Measurements from ENCODE around the gene HPS3.
"Not testable (repeated sequence)": the region's sequence is repeated elsewhere in the genome, so short reads cannot be mapped to it uniquely, and the experiment has no call there.

Gene HPS3

DNA sequence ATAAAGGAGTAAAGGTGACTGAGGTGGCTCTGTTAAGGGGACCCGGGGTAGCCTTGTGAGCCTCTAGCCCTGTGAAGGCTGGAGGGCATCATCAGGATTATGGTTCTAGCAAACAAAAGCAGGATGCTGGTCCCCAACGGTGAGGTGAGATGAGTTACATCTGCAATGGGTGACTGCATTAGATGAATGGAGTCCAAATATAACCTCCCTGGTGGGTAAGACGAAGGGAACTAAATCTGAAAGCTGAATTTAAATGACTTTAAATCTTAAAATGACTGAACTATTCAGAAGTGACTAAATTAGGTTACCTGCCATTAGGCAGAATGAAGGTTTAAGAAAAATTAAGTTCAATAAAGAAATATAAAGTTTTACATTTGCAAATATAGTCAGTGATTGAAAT, 38.5 kb upstream of the HPS3 start:
- DNase-seq (ENCODE audit: low read depth, low spot score) = no peak
- Histone ChIP-seq H3K27ac (ENCODE audit: low read length) (no peak overlapping the region), H3K4me1 (ENCODE audit: control insufficient read depth, insufficient read depth, low read length) (no peaks in the 10 kb centered on the region; the same call in 1 of the 2 replicates), H3K9me3 (ENCODE audit: control insufficient read depth, insufficient read depth, low read length) (no peaks in the 10 kb centered on the region), H3K36me3 (ENCODE audit: control insufficient read depth, insufficient read depth, low read length) (no peaks in the 10 kb centered on the region), H3K4me3 (ENCODE audit: low read length) (no peak overlapping the region), H3K27me3 (ENCODE audit: control insufficient read depth, insufficient read depth, low read length) (no peaks in the 10 kb centered on the region)
- no CpG with 5 or more reads among the region's 3 CpGs for WGBS (ENCODE audit: insufficient coverage, insufficient read length)

DNA sequence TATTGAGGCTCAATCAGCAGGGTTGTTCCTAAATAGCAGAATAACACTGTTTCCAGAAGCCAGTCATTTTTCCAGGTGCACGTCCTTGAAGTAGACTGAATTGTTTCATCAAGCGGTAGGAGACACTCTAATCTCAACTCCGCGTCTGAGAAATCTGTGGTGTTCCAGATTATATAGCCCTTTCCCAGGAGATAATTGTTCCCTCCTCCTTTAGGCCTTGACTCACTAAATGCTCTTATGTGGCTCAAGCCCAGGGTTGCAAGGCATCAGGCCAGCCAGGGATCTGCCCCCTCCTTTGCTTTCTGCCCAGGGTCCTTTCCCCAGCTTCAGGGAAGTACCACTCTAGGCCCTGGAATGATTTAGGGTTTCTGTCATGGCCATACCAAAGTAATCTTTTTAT, 37.5 kb upstream of the HPS3 start:
- no peaks in the 10 kb centered on the region; the same call in 1 of the 2 replicates for H3K4me1 ChIP-seq (ENCODE audit: control insufficient read depth, insufficient read depth, low read length)
- no peaks in the 10 kb centered on the region for H3K36me3 ChIP-seq (ENCODE audit: control insufficient read depth, insufficient read depth, low read length)
- no peak overlapping the region for H3K27ac ChIP-seq (ENCODE audit: low read length)
- DNase-seq (ENCODE audit: low read depth, low spot score) = no peak
- WGBS (ENCODE audit: insufficient coverage, insufficient read length) = no CpG with 5 or more reads among the region's 4 CpGs
- no peak overlapping the region for H3K4me3 ChIP-seq (ENCODE audit: low read length)
- no peaks in the 10 kb centered on the region for H3K9me3 ChIP-seq (ENCODE audit: control insufficient read depth, insufficient read depth, low read length)
- H3K27me3 ChIP-seq (ENCODE audit: control insufficient read depth, insufficient read depth, low read length) = no peaks in the 10 kb centered on the region

DNA sequence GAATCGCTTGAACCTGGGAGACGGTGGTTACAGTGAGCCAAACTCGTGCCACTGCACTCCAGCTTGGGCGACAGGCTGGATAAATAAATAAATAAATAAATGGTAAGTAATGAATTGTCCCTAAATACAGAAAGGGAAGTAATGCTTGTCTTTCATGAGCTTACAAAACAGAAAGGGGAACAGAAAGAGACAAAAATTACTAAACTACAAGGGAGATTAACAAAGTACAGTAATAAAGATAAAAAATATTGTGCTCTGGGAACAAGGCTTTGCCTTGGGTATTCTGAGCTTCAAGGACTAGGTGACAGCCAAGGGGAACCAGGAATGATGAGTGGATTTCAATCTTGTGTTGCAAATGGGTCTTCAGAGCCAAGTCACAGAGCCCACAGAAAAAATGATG, 34.0 kb upstream of the HPS3 start:
- Histone ChIP-seq H3K27ac (ENCODE audit: low read length) (no peak overlapping the region), H3K36me3 (ENCODE audit: control insufficient read depth, insufficient read depth, low read length) (no peaks in the 10 kb centered on the region), H3K9me3 (ENCODE audit: control insufficient read depth, insufficient read depth, low read length) (no peaks in the 10 kb centered on the region), H3K4me1 (ENCODE audit: control insufficient read depth, insufficient read depth, low read length) (no peaks in the 10 kb centered on the region), H3K4me3 (ENCODE audit: low read length) (no peak overlapping the region), H3K27me3 (ENCODE audit: control insufficient read depth, insufficient read depth, low read length) (no peaks in the 10 kb centered on the region)
- no peak for DNase-seq (ENCODE audit: low read depth, low spot score)
- no CpG with 5 or more reads among the region's 4 CpGs for WGBS (ENCODE audit: insufficient coverage, insufficient read length)

DNA sequence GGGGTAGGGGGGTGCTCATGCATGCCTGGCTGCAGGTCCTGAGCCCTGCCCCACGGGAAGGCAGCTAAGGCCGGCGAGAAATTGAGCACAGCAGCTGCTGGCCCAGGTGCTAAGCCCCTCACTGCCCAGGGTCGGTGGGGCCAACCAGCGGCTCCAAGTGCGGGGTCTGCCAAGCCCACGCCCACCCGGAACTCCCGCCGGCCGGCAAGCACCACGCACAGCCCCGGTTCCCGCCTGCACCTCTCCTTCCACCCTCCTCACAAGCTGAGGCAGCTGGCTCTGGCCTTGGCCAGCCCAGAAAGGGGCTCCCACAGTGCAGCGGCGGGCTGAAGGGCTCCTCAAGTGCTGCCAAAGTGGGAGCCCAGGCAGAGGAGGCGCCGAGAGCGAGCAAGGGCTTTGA, 31.5 kb upstream of the HPS3 start:
- not testable (repeated sequence) for H3K27ac ChIP-seq (ENCODE audit: low read length); H3K27me3 ChIP-seq (ENCODE audit: control insufficient read depth, insufficient read depth, low read length); H3K36me3 ChIP-seq (ENCODE audit: control insufficient read depth, insufficient read depth, low read length); H3K4me3 ChIP-seq (ENCODE audit: low read length); H3K9me3 ChIP-seq (ENCODE audit: control insufficient read depth, insufficient read depth, low read length); H3K4me1 ChIP-seq (ENCODE audit: control insufficient read depth, insufficient read depth, low read length); DNase-seq (ENCODE audit: low read depth, low spot score)
- WGBS (ENCODE audit: insufficient coverage, insufficient read length) = no CpG with 5 or more reads among the region's 19 CpGs

DNA sequence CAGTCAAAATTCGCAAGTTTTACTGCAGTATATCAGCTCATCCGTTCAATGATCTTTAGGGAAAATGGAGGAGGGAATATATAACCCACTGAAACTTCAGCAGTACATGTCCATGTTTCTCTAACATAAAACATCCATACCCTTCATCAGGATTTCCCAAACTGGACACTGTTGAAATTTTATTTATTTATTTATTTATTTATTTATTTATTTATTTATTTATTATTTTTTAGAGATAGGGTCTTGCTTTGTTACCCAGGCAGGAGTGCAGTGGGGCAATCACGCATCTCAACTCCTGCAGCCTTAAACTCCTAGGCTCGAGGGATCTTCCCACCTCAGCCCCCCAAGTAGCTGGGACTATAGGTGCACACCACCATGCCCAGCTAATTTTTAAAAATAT, 28.3 kb upstream of the HPS3 start:
- H3K36me3 ChIP-seq (ENCODE audit: control insufficient read depth, insufficient read depth, low read length) = no peaks in the 10 kb centered on the region
- H3K27ac ChIP-seq (ENCODE audit: low read length) = no peak overlapping the region
- no peaks in the 10 kb centered on the region for H3K27me3 ChIP-seq (ENCODE audit: control insufficient read depth, insufficient read depth, low read length)
- no peak overlapping the region for H3K4me3 ChIP-seq (ENCODE audit: low read length)
- H3K4me1 ChIP-seq (ENCODE audit: control insufficient read depth, insufficient read depth, low read length) = no peaks in the 10 kb centered on the region
- no peaks in the 10 kb centered on the region for H3K9me3 ChIP-seq (ENCODE audit: control insufficient read depth, insufficient read depth, low read length)
- DNase-seq (ENCODE audit: low read depth, low spot score) = no peak
- no CpG with 5 or more reads among the region's 4 CpGs for WGBS (ENCODE audit: insufficient coverage, insufficient read length)

DNA sequence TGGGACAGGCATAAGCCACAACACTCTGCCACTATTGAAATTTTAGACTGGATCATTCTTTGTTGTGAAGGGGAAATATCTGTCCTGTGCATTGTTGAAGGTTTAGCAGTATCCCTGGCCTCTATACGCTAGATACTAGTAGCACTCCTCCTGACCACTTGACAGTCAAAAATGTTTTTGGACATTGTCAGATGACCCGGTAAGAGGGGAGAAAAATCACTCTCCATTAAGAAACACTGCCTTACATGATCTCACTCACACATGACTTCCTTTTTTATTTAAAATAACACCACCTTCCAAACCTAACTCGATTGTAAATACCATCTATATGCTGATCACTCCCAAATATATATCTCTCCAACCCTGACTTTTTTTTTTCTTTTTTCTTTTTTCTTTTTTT, 27.8 kb upstream of the HPS3 start:
- Histone ChIP-seq H3K4me1 (ENCODE audit: control insufficient read depth, insufficient read depth, low read length) (no peaks in the 10 kb centered on the region), H3K36me3 (ENCODE audit: control insufficient read depth, insufficient read depth, low read length) (no peaks in the 10 kb centered on the region), H3K27ac (ENCODE audit: low read length) (no peak overlapping the region), H3K27me3 (ENCODE audit: control insufficient read depth, insufficient read depth, low read length) (no peaks in the 10 kb centered on the region), H3K4me3 (ENCODE audit: low read length) (no peak overlapping the region), H3K9me3 (ENCODE audit: control insufficient read depth, insufficient read depth, low read length) (no peaks in the 10 kb centered on the region; the same call in 1 of the 2 replicates)
- WGBS (ENCODE audit: insufficient coverage, insufficient read length) = 100% methylated on average over 1 of the region's 3 CpGs
- DNase-seq (ENCODE audit: low read depth, low spot score) = no peak

DNA sequence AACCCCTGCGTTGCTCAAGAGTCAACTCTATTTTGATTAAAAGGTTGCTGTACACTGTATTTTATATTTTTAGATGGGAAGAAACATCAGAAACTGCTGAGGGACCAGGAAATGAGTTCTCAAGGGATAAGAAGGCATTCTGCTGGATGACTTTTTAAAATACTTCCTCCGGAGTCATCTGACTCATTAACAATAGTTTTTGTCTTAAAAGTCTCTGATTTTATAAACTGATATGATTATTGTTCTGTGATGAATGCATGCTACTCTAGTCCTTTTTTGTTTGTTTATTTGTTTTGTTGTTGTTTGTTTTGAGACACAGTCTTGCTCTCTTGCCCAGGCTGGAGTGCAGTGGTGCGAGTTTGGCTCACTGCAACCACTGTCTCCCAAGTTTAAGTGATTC, 25.0 kb upstream of the HPS3 start:
- H3K4me1 ChIP-seq (ENCODE audit: control insufficient read depth, insufficient read depth, low read length) = no peaks in the 10 kb centered on the region
- DNase-seq (ENCODE audit: low read depth, low spot score) = no peak
- H3K9me3 ChIP-seq (ENCODE audit: control insufficient read depth, insufficient read depth, low read length) = no peaks in the 10 kb centered on the region; the same call in 1 of the 2 replicates
- WGBS (ENCODE audit: insufficient coverage, insufficient read length) = no CpG with 5 or more reads among the region's 3 CpGs
- no peak overlapping the region for H3K27ac ChIP-seq (ENCODE audit: low read length)
- no peaks in the 10 kb centered on the region for H3K27me3 ChIP-seq (ENCODE audit: control insufficient read depth, insufficient read depth, low read length)
- H3K4me3 ChIP-seq (ENCODE audit: low read length) = no peak overlapping the region
- no peaks in the 10 kb centered on the region for H3K36me3 ChIP-seq (ENCODE audit: control insufficient read depth, insufficient read depth, low read length)

DNA sequence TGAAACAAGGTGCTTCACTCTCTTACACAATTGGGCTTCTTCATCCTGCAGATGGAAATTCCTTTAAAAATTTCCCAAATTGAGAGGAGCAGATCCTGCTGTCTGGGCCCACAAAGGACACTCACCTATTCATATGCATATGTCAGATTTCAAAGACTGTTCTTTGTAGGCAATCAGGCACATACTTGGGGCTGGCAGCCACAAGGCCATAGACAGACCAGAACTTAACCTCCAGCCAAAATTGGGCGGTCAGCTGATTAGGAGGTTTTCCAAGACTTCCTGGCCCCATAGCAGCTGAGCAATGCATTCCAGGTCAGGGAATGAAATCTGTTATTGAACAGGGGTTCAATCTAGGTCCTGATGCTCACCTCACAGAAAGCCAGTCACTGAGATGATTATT, 15.0 kb upstream of the HPS3 start:
- no peaks in the 10 kb centered on the region for H3K27me3 ChIP-seq (ENCODE audit: control insufficient read depth, insufficient read depth, low read length)
- no peaks in the 10 kb centered on the region for H3K36me3 ChIP-seq (ENCODE audit: control insufficient read depth, insufficient read depth, low read length)
- WGBS (ENCODE audit: insufficient coverage, insufficient read length) = no CpG with 5 or more reads among the region's 1 CpG
- H3K9me3 ChIP-seq (ENCODE audit: control insufficient read depth, insufficient read depth, low read length) = no peaks in the 10 kb centered on the region
- peaks cover 5% of the 10 kb centered on the region for H3K4me1 ChIP-seq (ENCODE audit: control insufficient read depth, insufficient read depth, low read length)
- H3K27ac ChIP-seq (ENCODE audit: low read length) = no peak overlapping the region
- no peak overlapping the region for H3K4me3 ChIP-seq (ENCODE audit: low read length)
- DNase-seq (ENCODE audit: low read depth, low spot score) = no peak

DNA sequence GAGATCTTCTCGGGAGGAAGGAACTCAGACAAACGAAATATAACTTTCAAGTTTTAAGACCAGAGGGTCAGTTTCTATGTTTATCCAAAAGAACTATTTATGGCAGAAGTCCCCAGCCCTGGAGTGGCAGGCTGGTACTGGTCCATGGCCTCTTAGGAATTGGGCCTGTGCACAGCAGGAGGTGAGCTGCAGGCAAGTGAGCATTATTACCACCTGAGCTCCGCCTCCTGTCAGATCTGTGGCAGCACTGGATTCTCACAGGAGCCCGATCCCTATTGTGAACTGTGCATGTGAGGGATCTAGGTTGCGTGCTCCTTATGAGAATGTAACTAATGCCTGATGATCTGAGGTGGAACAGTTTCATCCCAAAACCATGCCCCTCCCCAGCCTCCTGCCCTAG, 14.3 kb upstream of the HPS3 start:
- WGBS (ENCODE audit: insufficient coverage, insufficient read length) = no CpG with 5 or more reads among the region's 5 CpGs
- no peak for DNase-seq (ENCODE audit: low read depth, low spot score)

DNA sequence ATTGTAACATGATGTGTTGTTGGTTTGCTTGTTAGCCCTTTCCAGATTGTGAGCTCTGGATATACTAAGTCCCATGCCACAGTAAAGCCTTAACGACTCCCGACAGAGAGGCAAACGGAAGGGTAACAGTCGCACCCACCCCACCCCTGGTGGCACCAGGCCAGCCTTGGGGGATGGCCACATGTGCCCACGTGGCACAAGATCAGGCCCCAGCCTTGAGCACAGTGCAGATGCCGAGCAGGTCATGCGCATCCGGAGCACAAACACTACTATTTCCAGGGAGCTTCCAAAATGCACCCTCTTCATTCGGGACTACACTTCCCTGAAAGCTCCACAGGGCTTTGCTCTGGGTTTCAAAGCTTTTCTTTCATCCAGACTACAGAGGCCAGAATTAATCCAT, 10.7 kb upstream of the HPS3 start:
- H3K9me3 ChIP-seq (ENCODE audit: control insufficient read depth, insufficient read depth, low read length) = no peaks in the 10 kb centered on the region
- no peak overlapping the region for H3K27ac ChIP-seq (ENCODE audit: low read length)
- H3K4me1 ChIP-seq (ENCODE audit: control insufficient read depth, insufficient read depth, low read length) = peaks cover 5% of the 10 kb centered on the region
- no peaks in the 10 kb centered on the region for H3K36me3 ChIP-seq (ENCODE audit: control insufficient read depth, insufficient read depth, low read length)
- no peak for DNase-seq (ENCODE audit: low read depth, low spot score)
- H3K27me3 ChIP-seq (ENCODE audit: control insufficient read depth, insufficient read depth, low read length) = no peaks in the 10 kb centered on the region
- H3K4me3 ChIP-seq (ENCODE audit: low read length) = no peak overlapping the region
- no CpG with 5 or more reads among the region's 9 CpGs for WGBS (ENCODE audit: insufficient coverage, insufficient read length)

More for the DNA sequence above, 14.3 kb upstream of the HPS3 start:
- Histone ChIP-seq H3K9me3 (ENCODE audit: control insufficient read depth, insufficient read depth, low read length) (no peaks in the 10 kb centered on the region), H3K27ac (ENCODE audit: low read length) (no peak overlapping the region), H3K4me3 (ENCODE audit: low read length) (no peak overlapping the region), H3K4me1 (ENCODE audit: control insufficient read depth, insufficient read depth, low read length) (peaks cover 5% of the 10 kb centered on the region), H3K27me3 (ENCODE audit: control insufficient read depth, insufficient read depth, low read length) (no peaks in the 10 kb centered on the region), H3K36me3 (ENCODE audit: control insufficient read depth, insufficient read depth, low read length) (no peaks in the 10 kb centered on the region)

DNA sequence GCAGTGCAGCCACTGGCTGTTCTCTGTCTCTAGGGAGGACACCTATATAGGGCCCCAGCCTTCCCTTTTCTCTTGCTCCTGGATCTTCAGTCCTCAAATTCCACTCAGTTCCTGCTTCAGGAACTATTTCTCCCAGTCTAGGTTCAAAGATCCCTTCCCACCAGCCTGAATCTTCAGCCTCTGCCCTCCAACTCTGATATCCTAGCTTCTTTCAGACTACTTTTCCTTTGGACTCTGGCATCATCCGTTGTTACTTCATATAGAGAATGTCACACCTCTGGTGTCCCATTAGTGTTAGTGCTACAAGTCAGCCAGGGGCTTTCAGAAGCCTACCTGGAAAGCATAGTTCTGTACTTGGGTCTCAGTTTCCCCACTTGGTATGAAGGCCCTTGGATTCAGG, 10.0 kb upstream of the HPS3 start:
- no peak overlapping the region for H3K4me3 ChIP-seq (ENCODE audit: low read length)
- H3K27ac ChIP-seq (ENCODE audit: low read length) = no peak overlapping the region
- no CpG with 5 or more reads among the region's 1 CpG for WGBS (ENCODE audit: insufficient coverage, insufficient read length)
- DNase-seq (ENCODE audit: low read depth, low spot score) = no peak
- no peaks in the 10 kb centered on the region for H3K27me3 ChIP-seq (ENCODE audit: control insufficient read depth, insufficient read depth, low read length)
- H3K9me3 ChIP-seq (ENCODE audit: control insufficient read depth, insufficient read depth, low read length) = no peaks in the 10 kb centered on the region
- H3K4me1 ChIP-seq (ENCODE audit: control insufficient read depth, insufficient read depth, low read length) = peaks cover 4% of the 10 kb centered on the region
- H3K36me3 ChIP-seq (ENCODE audit: control insufficient read depth, insufficient read depth, low read length) = no peaks in the 10 kb centered on the region

Data from iPS DF 6.9 (cell line).